ENCODE data around the gene VPS52. TPM values are rescaled to one million over a fixed set of nuclear protein-coding genes. Genes with fewer than 3 reads are reported as not detected.

The VPS52 gene
- total and polyA plus RNA-seq, 9 of the 15 experiments (the other 6 are each of a cell fraction or from before 2014, with no cell fraction given), result 24.4 to 103 (median 40.2) TPM

DNA sequence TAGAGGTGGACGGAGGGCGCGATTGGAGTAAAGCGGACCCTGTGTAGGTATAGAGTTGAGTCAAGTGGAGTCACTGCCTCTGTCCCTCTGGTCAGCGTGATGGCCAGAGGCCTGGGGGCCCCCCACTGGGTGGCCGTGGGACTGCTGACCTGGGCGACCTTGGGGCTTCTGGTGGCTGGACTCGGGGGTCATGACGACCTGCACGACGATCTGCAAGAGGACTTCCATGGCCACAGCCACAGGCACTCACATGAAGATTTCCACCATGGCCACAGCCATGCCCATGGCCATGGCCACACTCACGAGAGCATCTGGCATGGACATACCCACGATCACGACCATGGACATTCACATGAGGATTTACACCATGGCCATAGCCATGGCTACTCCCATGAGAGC, 70.5 kb downstream of the VPS52 start (continued):
- TF ChIP-seq, protein P1, sequence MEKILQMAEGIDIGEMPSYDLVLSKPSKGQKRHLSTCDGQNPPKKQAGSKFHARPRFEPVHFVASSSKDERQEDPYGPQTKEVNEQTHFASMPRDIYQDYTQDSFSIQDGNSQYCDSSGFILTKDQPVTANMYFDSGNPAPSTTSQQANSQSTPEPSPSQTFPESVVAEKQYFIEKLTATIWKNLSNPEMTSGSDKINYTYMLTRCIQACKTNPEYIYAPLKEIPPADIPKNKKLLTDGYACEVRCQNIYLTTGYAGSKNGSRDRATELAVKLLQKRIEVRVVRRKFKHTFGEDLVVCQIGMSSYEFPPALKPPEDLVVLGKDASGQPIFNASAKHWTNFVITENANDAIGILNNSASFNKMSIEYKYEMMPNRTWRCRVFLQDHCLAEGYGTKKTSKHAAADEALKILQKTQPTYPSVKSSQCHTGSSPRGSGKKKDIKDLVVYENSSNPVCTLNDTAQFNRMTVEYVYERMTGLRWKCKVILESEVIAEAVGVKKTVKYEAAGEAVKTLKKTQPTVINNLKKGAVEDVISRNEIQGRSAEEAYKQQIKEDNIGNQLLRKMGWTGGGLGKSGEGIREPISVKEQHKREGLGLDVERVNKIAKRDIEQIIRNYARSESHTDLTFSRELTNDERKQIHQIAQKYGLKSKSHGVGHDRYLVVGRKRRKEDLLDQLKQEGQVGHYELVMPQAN (IDR thresholded peaks at IDR 0.05; ENCODE audit: borderline replicate concordance), result peak; percentile 74; the same call in 1 of the 2 replicates
- TF ChIP-seq SIX5 (IDR thresholded peaks at IDR 0.05; ENCODE audit: borderline replicate concordance in 1 of 2, insufficient read depth in 1 of 2, low read depth in 1 of 2, low read length in 2 of 2) (no peak), CREBBP (IDR thresholded peaks at IDR 0.05; ENCODE audit: low read depth, low read length) (no peak), RHOXF2B (CRISPR knock-in tag; conservative IDR thresholded peaks at IDR 0.05) (no peak), SRSF9 (IDR thresholded peaks at IDR 0.05; ENCODE audit: borderline replicate concordance, low read depth, low read length) (no peak), SNRNP70 (optimal IDR thresholded peaks at IDR 0.05; ENCODE audit: low read depth, low read length) (no peak), NUFIP1 (IDR thresholded peaks at IDR 0.05; ENCODE audit: partially characterized antibody) (peak; percentile 17), ZNF239 (CRISPR knock-in tag; IDR thresholded peaks at IDR 0.05) (no peak), POU5F1 (IDR thresholded peaks at IDR 0.05; ENCODE audit: borderline replicate concordance, low read depth, low read length, partially characterized antibody) (no peak), ZBTB7A (IDR thresholded peaks at IDR 0.05; ENCODE audit: borderline replicate concordance, control insufficient read depth, low read depth, low read length) (0 out of 2 replicates have a peak, but pooled peaks have one; percentile 55), SRSF3 (IDR thresholded peaks at IDR 0.05; ENCODE audit: insufficient read depth, low read length) (peak; percentile 15; the same call in 1 of the 2 replicates), ZNF75A (CRISPR knock-in tag; IDR thresholded peaks at IDR 0.05) (no peak), HEY1 (CRISPR knock-in tag; IDR thresholded peaks at IDR 0.05; ENCODE audit: borderline replicate concordance) (no peak), BCOR (IDR thresholded peaks at IDR 0.05) (no peak), SUPT5H (IDR thresholded peaks at IDR 0.05) (no peak), JUNB (CRISPR knock-in tag; conservative IDR thresholded peaks at IDR 0.05) (no peak), HNRNPUL1 (IDR thresholded peaks at IDR 0.05; ENCODE audit: low read length) (no peak)
- TF ChIP-seq, protein P2, sequence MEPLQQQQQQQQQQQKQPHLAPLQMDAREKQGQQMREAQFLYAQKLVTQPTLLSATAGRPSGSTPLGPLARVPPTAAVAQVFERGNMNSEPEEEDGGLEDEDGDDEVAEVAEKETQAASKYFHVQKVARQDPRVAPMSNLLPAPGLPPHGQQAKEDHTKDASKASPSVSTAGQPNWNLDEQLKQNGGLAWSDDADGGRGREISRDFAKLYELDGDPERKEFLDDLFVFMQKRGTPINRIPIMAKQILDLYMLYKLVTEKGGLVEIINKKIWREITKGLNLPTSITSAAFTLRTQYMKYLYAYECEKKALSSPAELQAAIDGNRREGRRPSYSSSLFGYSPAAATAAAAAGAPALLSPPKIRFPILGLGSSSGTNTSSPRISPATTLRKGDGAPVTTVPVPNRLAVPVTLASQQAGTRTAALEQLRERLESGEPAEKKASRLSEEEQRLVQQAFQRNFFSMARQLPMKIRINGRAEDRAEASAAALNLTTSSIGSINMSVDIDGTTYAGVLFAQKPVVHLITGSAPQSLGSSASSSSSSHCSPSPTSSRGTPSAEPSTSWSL (CRISPR knock-in tag; IDR thresholded peaks at IDR 0.05; ENCODE audit: borderline replicate concordance), result no peak
- TF ChIP-seq, protein P3, sequence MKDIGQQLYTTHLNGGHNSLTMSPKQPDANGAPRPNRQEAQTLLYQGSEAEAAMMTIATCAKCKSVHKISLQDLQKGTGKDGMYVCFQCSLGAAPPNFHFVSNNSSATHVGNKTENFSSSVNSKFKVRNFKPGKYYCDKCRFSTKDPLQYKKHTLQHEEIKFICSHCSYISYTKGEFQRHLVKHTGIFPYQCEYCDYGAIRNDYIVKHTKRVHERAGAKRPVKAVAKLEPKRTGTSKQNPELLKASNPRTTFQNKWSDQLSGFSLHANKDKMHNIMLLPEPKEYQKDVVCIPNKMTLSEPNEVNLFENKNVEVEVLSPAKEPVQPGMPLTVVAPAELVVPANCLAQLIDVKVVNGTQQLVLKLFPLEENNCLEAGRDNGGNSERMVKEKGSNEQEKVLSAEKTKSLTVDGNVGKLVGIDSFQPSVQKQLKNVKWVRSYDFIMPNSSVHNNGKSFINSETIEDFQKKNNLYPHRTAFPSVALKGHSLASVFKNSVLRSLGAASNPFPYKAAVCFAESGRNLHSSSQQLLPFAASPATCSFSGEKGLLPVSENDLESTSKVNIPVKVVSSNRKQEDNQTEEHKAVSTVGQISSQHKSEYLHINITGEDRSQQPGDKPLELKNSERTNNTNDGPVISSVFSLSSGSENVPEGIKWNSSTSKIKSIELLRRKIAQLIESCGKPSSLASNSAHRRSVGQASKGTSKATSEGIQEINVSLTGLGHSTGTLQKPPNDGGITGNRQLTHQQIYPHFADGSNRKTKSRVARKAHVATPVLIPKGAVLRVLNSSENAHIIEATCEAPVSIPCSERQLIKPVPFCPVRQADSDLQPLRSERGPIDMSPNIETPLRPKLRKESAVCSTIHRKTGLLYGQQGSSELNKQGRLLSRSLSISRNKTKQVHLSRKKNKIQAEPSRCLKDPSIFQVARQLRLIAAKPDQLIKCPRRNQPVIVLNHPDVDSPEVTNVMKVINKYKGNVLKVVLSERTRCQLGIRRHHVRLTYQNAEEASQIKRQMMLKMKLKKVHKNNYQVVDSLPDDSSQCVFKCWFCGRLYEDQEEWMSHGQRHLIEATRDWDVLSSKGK (CRISPR knock-in tag; IDR thresholded peaks at IDR 0.05), result no peak
- TF ChIP-seq, protein P4, sequence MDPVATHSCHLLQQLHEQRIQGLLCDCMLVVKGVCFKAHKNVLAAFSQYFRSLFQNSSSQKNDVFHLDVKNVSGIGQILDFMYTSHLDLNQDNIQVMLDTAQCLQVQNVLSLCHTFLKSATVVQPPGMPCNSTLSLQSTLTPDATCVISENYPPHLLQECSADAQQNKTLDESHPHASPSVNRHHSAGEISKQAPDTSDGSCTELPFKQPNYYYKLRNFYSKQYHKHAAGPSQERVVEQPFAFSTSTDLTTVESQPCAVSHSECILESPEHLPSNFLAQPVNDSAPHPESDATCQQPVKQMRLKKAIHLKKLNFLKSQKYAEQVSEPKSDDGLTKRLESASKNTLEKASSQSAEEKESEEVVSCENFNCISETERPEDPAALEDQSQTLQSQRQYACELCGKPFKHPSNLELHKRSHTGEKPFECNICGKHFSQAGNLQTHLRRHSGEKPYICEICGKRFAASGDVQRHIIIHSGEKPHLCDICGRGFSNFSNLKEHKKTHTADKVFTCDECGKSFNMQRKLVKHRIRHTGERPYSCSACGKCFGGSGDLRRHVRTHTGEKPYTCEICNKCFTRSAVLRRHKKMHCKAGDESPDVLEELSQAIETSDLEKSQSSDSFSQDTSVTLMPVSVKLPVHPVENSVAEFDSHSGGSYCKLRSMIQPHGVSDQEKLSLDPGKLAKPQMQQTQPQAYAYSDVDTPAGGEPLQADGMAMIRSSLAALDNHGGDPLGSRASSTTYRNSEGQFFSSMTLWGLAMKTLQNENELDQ (CRISPR knock-in tag; IDR thresholded peaks at IDR 0.05; ENCODE audit: borderline replicate concordance), result 0 out of 2 replicates have a peak, but pooled peaks have one; percentile 50
